Measurements from ENCODE around the gene SLC7A5.

Gene SLC7A5

DNA sequence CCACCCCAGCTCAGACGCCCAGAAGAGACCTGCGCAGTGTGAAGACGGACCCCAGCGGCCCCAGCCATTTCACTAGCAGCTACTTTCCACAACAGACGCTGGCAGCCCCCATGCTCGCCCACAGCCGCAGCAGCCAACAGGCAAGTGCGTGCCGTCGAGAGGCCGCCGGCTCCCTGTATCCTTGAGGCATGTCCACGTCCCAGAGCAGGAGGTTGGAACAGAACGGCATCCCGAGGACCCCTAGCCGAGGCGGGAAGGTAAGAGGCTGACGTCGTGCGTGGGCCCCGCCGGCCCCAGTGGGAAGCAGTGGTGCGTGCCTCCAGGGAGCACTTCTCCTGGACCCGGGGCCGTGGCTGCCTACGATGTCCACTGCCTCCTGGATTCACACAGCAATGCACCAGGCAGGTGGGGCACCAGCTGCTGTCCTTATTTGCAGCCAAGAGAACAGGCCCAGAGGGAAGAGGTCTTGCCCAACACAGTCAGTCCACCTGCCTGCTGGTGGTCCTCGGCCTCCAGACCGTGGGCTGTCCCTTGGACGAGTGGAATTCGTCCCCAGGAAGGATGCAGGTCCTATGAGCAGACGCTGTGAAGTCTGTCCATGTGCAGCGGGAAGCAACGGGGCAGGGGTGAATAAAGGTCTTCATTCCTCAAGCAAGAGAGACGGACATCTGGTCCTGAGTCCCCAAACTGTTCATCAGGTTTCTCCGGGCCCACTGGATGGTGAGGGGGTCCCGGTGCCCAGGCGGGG, 38.5 kb downstream of the SLC7A5 start:
- no peak overlapping the region for H3K4me3 ChIP-seq (ENCODE audit: low read depth in 1 of 2, low read length in 2 of 2)
- no peak overlapping the region for H2AFZ ChIP-seq (ENCODE audit: low read depth, low read length)
- H3K36me3 ChIP-seq (ENCODE audit: insufficient read depth, low read length) = peaks cover 61% of the 10 kb centered on the region
- no peaks in the 10 kb centered on the region for H3K27me3 ChIP-seq (ENCODE audit: insufficient read depth, low read length, poor library complexity)
- no peak overlapping the region for H3K4me2 ChIP-seq (ENCODE audit: insufficient read depth, low read length)
- H4K20me1 ChIP-seq (ENCODE audit: insufficient read depth, low read length) = peaks cover 57% of the 10 kb centered on the region
- TF ChIP-seq, protein P1, sequence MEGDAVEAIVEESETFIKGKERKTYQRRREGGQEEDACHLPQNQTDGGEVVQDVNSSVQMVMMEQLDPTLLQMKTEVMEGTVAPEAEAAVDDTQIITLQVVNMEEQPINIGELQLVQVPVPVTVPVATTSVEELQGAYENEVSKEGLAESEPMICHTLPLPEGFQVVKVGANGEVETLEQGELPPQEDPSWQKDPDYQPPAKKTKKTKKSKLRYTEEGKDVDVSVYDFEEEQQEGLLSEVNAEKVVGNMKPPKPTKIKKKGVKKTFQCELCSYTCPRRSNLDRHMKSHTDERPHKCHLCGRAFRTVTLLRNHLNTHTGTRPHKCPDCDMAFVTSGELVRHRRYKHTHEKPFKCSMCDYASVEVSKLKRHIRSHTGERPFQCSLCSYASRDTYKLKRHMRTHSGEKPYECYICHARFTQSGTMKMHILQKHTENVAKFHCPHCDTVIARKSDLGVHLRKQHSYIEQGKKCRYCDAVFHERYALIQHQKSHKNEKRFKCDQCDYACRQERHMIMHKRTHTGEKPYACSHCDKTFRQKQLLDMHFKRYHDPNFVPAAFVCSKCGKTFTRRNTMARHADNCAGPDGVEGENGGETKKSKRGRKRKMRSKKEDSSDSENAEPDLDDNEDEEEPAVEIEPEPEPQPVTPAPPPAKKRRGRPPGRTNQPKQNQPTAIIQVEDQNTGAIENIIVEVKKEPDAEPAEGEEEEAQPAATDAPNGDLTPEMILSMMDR (IDR thresholded peaks at IDR 0.05; ENCODE audit: borderline replicate concordance, extremely low read depth, low read length, poor library complexity, severe bottlenecking) = no peak
- TF ChIP-seq EZH2 (IDR thresholded peaks at IDR 0.05; ENCODE audit: borderline replicate concordance, low read depth, low read length, severe bottlenecking) = no peak
- H3K79me2 ChIP-seq (ENCODE audit: insufficient read depth, low read length) = peaks cover 3% of the 10 kb centered on the region; the same call in 1 of the 2 replicates
- DNase-seq (no peak), ATAC-seq (ENCODE audit: insufficient read depth, low read depth) (no peak)
- no peak overlapping the region for H3K9ac ChIP-seq (ENCODE audit: low read depth, low read length)
- H3K4me1 ChIP-seq (ENCODE audit: insufficient read depth, low read length) = no peaks in the 10 kb centered on the region
- H3K27ac ChIP-seq (ENCODE audit: low read length) = no peak overlapping the region; the same call in 1 of the 2 replicates
- no peaks in the 10 kb centered on the region for H3K9me3 ChIP-seq (ENCODE audit: insufficient read depth, low read length, severe bottlenecking)

DNA sequence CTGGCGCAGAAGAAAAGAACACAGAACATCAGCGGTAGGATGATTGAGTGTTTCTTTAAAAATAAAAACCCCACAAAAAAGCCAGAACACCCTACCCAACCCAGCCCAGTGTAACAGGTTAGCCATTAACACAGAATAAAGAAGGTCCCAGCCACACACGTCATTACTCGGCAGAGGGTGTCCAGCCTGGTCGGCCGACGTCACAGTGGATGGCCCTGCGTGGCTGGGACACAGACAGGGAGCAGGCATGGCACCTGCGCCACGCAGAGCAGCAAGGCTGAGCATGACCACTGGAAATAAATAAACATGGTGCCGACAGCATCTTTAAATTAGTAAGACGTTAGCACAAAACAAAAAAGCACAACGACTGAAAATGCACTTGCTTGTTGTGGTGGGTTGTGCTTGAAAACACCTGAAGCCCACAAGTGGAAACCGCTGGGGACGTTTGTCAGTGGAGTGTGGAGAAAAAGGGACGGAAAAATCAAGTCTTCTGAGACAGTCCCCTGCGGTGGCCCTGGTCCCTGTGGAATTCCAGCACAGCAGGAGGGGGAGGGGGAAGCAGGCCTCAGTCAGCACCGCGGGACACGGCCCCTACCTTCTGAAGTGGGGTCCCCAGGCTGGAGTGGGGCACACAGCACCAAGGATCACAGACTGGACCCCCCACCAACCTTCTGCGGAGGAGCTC, 39.2 kb downstream of the SLC7A5 start:
- Histone ChIP-seq H2AFZ (ENCODE audit: low read depth, low read length) (no peak overlapping the region), H4K20me1 (ENCODE audit: insufficient read depth, low read length) (peaks cover 54% of the 10 kb centered on the region), H3K9me3 (ENCODE audit: insufficient read depth, low read length, severe bottlenecking) (no peaks in the 10 kb centered on the region), H3K4me2 (ENCODE audit: insufficient read depth, low read length) (no peak overlapping the region), H3K27me3 (ENCODE audit: insufficient read depth, low read length, poor library complexity) (no peaks in the 10 kb centered on the region), H3K27ac (ENCODE audit: low read length) (no peak overlapping the region), H3K9ac (ENCODE audit: low read depth, low read length) (no peak overlapping the region), H3K4me3 (ENCODE audit: low read depth in 1 of 2, low read length in 2 of 2) (no peak overlapping the region), H3K36me3 (ENCODE audit: insufficient read depth, low read length) (peaks cover 54% of the 10 kb centered on the region), H3K79me2 (ENCODE audit: insufficient read depth, low read length) (peaks cover 3% of the 10 kb centered on the region; the same call in 1 of the 2 replicates), H3K4me1 (ENCODE audit: insufficient read depth, low read length) (no peaks in the 10 kb centered on the region)
- no peak for ATAC-seq (ENCODE audit: insufficient read depth, low read depth)
- no peak for TF ChIP-seq EZH2 (IDR thresholded peaks at IDR 0.05; ENCODE audit: borderline replicate concordance, low read depth, low read length, severe bottlenecking)
- TF ChIP-seq, protein P1 (IDR thresholded peaks at IDR 0.05; ENCODE audit: borderline replicate concordance, extremely low read depth, low read length, poor library complexity, severe bottlenecking) = no peak
- DNase-seq = no peak

DNA sequence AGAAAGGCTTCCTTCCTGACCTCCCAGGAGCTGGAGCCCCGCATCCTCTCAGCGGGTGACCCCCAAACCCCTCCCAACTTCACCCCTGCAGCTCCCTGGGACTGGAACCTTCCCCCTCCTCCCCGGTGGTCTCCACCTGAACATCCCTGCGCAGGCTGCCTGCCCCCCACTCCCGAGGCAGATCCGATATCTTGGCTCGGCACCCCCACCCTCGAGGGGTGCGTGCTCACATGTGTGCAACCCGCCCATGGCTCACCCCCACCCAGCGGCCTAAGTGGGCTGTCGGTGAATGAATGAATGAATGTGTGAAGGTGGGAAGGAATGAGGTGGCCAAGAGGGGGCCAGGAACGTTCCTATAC, 39.7 kb downstream of the SLC7A5 start:
- TF ChIP-seq EZH2 (IDR thresholded peaks at IDR 0.05; ENCODE audit: borderline replicate concordance, low read depth, low read length, severe bottlenecking) = no peak
- TF ChIP-seq, protein P1 (IDR thresholded peaks at IDR 0.05; ENCODE audit: borderline replicate concordance, extremely low read depth, low read length, poor library complexity, severe bottlenecking) = no peak
- peaks cover 49% of the 10 kb centered on the region for H3K36me3 ChIP-seq (ENCODE audit: insufficient read depth, low read length)
- peaks cover 49% of the 10 kb centered on the region for H4K20me1 ChIP-seq (ENCODE audit: insufficient read depth, low read length)
- no peaks in the 10 kb centered on the region for H3K9me3 ChIP-seq (ENCODE audit: insufficient read depth, low read length, severe bottlenecking)
- no peak for DNase-seq
- H3K27ac ChIP-seq (ENCODE audit: low read length) = no peak overlapping the region
- H2AFZ ChIP-seq (ENCODE audit: low read depth, low read length) = no peak overlapping the region
- ATAC-seq (ENCODE audit: insufficient read depth, low read depth) = no peak
- no peak overlapping the region for H3K4me3 ChIP-seq (ENCODE audit: low read depth in 1 of 2, low read length in 2 of 2)
- H3K79me2 ChIP-seq (ENCODE audit: insufficient read depth, low read length) = peaks cover under 1% of the 10 kb centered on the region; the same call in 1 of the 2 replicates
- H3K4me1 ChIP-seq (ENCODE audit: insufficient read depth, low read length) = no peaks in the 10 kb centered on the region
- no peak overlapping the region for H3K9ac ChIP-seq (ENCODE audit: low read depth, low read length)
- no peaks in the 10 kb centered on the region for H3K27me3 ChIP-seq (ENCODE audit: insufficient read depth, low read length, poor library complexity)
- no peak overlapping the region for H3K4me2 ChIP-seq (ENCODE audit: insufficient read depth, low read length)
